GM21786 (cell line): ENCODE data around the gene MTCH1.
"Not testable (repeated sequence)": the region's sequence is repeated elsewhere in the genome, so short reads cannot be mapped to it uniquely, and the experiment has no call there.

Source experiments
- ATAC-seq: cut with Tn5 transposase; IDR thresholded peaks from one replicate; pipeline ENCODE4 v1.9.1; 2021; ENCODE audit not compliant: unreplicated experiment

MTCH1 gene

GRCh38 chr6:36999061-36999750 is 13.2 kb upstream of the MTCH1 start:
- no peak for ATAC-seq

- ATAC-seq, result no peak
Observed at GRCh38 chr6:36998723-36999038, 12.7 kb upstream of the MTCH1 start.

GRCh38 chr6:36997811-36998722 is 12.1 kb upstream of the MTCH1 start:
- ATAC-seq, result no peak

GRCh38 chr6:36990401-36990800 is 4.4 kb upstream of the MTCH1 start:
- not testable (repeated sequence) for ATAC-seq

GRCh38 chr6:36989264-36989663 is 3.3 kb upstream of the MTCH1 start:
- no peak for ATAC-seq

GRCh38 chr6:36986704-36987047 is 680 bp upstream of the MTCH1 start:
- ATAC-seq, result peak; percentile 9

GRCh38 chr6:36985417-36985807 is 584 bp downstream of the MTCH1 start:
- no peak for ATAC-seq

GRCh38 chr6:36984581-36985416 is 1.2 kb downstream of the MTCH1 start:
- ATAC-seq, result no peak

- ATAC-seq, result no peak
Observed at GRCh38 chr6:36983538-36983937, 2.5 kb downstream of the MTCH1 start.

- ATAC-seq, result no peak
Observed at GRCh38 chr6:36980876-36981619, 4.9 kb downstream of the MTCH1 start.

- no peak for ATAC-seq
Observed at GRCh38 chr6:36980129-36980528, 5.9 kb downstream of the MTCH1 start.

GRCh38 chr6:36979347-36979742 is 6.7 kb downstream of the MTCH1 start:
- no peak for ATAC-seq

GRCh38 chr6:36978421-36979346 is 7.3 kb downstream of the MTCH1 start:
- ATAC-seq, result no peak

GRCh38 chr6:36977470-36977941 is 8.5 kb downstream of the MTCH1 start:
- no peak for ATAC-seq

- ATAC-seq, result no peak
Observed at GRCh38 chr6:36976931-36977330, 9.1 kb downstream of the MTCH1 start.

GRCh38 chr6:36976509-36976908 is 9.5 kb downstream of the MTCH1 start:
- no peak for ATAC-seq

GRCh38 chr6:36976007-36976264 is 10.1 kb downstream of the MTCH1 start:
- ATAC-seq, result no peak

GRCh38 chr6:36975231-36976006 is 10.6 kb downstream of the MTCH1 start:
- no peak for ATAC-seq

- no peak for ATAC-seq
Observed at GRCh38 chr6:36973647-36974046, 12.3 kb downstream of the MTCH1 start.
